Osteocyte (in vitro differentiated cells): ENCODE data around the gene CDCA3. TPM values are rescaled to one million over a fixed set of nuclear protein-coding genes. Genes with fewer than 3 reads are reported as not detected.

Source experiments
- DNase-seq: peaks from one replicate; pipeline ENCODE4 v3.0.0; 2021; ENCODE audit warnings: mixed read lengths; ENCODE audit not compliant: unreplicated experiment; ENCODE audit errors: extremely low spot score
- H3K27ac Mint-ChIP-seq: one replicate; pipeline ENCODE4 v1.8.0; 2021; ENCODE audit warnings: mild to moderate bottlenecking, mixed read lengths; ENCODE audit not compliant: unreplicated experiment
- H3K27me3 Mint-ChIP-seq: one replicate; pipeline ENCODE4 v1.8.0; 2021; ENCODE audit warnings: mixed read lengths; ENCODE audit not compliant: unreplicated experiment
- H3K36me3 Mint-ChIP-seq: one replicate; pipeline ENCODE4 v1.8.0; 2021; ENCODE audit warnings: mixed read lengths; ENCODE audit not compliant: unreplicated experiment
- H3K4me1 Mint-ChIP-seq: one replicate; pipeline ENCODE4 v1.8.0; 2021; ENCODE audit warnings: mixed read lengths; ENCODE audit not compliant: unreplicated experiment
- H3K4me3 Mint-ChIP-seq: one replicate; pipeline ENCODE4 v1.8.0; 2021; ENCODE audit warnings: mild to moderate bottlenecking, moderate library complexity, mixed read lengths; ENCODE audit not compliant: unreplicated experiment
- H3K9me3 Mint-ChIP-seq: one replicate; pipeline ENCODE4 v1.8.0; 2021; ENCODE audit warnings: mixed read lengths; ENCODE audit not compliant: unreplicated experiment
- total RNA-seq: library from RNA; stranded (reverse); gene quantifications from 2 replicates; pipeline ENCODE4 v1.2.1, GENCODE V29; 2021
- TF ChIP-seq, protein P1 (sequence below): fragments of 200-600 bp; sonication (generic); IDR thresholded peaks from 2 replicates; pipeline ENCODE4 v1.5.0; 2021; ENCODE audit warnings: antibody characterized with exemption, mild to moderate bottlenecking, moderate library complexity

The CDCA3 gene
- total RNA-seq, 1 donor from 2014 or later, result 9.2 TPM

GRCh38 chr12:6810758-6811157 lies 40.3 kb downstream of the CDCA3 start:
- Mint-ChIP-seq H3K27me3 (peaks cover 37% of the 10 kb centered on the region), H3K4me3 (no peak overlapping the region), H3K9me3 (no peaks in the 10 kb centered on the region), H3K36me3 (peaks cover 2% of the 10 kb centered on the region), H3K27ac (no peak overlapping the region), H3K4me1 (no peaks in the 10 kb centered on the region)
- no peak for DNase-seq
- TF ChIP-seq, protein P1, sequence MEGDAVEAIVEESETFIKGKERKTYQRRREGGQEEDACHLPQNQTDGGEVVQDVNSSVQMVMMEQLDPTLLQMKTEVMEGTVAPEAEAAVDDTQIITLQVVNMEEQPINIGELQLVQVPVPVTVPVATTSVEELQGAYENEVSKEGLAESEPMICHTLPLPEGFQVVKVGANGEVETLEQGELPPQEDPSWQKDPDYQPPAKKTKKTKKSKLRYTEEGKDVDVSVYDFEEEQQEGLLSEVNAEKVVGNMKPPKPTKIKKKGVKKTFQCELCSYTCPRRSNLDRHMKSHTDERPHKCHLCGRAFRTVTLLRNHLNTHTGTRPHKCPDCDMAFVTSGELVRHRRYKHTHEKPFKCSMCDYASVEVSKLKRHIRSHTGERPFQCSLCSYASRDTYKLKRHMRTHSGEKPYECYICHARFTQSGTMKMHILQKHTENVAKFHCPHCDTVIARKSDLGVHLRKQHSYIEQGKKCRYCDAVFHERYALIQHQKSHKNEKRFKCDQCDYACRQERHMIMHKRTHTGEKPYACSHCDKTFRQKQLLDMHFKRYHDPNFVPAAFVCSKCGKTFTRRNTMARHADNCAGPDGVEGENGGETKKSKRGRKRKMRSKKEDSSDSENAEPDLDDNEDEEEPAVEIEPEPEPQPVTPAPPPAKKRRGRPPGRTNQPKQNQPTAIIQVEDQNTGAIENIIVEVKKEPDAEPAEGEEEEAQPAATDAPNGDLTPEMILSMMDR, result no peak

DNA sequence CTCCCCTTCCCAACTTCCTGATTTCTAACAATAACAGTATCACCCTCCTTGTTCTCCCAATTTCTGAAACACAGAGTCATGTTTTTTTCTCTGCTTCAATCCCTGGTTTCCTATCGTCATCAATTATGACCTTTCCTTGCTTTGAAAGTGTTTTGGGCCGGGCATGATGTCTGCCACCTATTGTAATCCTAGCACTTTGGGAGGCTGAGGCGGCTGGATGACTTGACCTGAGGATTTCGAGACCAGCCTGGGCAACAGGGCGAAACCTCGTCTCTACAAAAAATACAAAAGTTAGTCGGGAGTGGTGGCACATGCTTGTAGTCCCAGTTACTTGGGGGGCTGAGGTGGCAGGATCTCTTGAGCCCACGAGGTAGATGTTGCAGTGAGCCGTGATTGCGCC lies 42.0 kb downstream of the CDCA3 start:
- H3K4me1 Mint-ChIP-seq, result no peaks in the 10 kb centered on the region
- no peak for DNase-seq
- H3K36me3 Mint-ChIP-seq, result peaks cover 2% of the 10 kb centered on the region
- H3K4me3 Mint-ChIP-seq, result no peak overlapping the region
- no peak overlapping the region for H3K27ac Mint-ChIP-seq
- H3K27me3 Mint-ChIP-seq, result peaks cover 25% of the 10 kb centered on the region
- H3K9me3 Mint-ChIP-seq, result peaks cover 3% of the 10 kb centered on the region
- TF ChIP-seq, protein P1, result no peak

DNA sequence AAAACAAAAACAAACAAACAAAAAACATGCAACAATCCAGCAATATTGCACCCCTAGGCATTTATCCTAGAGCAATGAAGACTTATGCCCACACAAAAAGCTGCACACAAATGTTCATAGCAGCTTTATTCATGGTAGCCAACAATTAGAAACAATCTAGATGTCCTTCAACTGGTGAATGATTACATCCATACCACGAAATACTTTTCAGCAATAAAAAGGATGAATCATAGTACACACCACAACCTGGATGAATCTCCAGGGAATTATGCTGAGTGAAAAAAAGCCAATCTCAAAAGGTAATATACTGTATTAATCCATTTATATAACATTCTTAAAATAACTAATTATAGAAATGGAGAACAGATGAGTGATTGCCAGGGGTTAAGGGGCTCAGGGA lies 43.9 kb downstream of the CDCA3 start:
- Mint-ChIP-seq H3K27me3 (peaks cover 16% of the 10 kb centered on the region), H3K27ac (no peak overlapping the region), H3K4me1 (no peaks in the 10 kb centered on the region), H3K9me3 (peaks cover 4% of the 10 kb centered on the region), H3K36me3 (peaks cover 2% of the 10 kb centered on the region), H3K4me3 (no peak overlapping the region)
- TF ChIP-seq, protein P1, result no peak
- no peak for DNase-seq

DNA sequence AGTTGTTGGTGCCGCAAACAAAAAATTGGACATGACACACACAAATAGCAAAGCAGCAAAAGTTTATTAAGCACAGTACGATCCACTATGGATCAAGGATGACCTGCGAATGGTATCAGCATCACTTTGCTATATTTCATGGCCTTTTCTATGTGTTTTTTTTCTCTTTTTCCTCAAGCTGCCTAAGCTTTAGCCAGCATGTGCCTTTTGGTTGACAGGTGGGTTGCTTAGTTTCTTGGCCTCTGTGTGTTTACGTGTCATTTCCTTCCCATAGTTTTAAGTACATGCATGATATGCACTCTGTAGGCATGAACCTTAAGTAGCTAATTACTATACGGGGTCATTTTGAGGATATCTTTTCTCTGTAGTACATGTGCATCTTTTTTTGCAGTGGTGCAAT lies 51.9 kb downstream of the CDCA3 start:
- no peak for DNase-seq
- no peak overlapping the region for H3K27ac Mint-ChIP-seq

More for the DNA sequence above, 51.9 kb downstream of the CDCA3 start:
- no peaks in the 10 kb centered on the region for H3K36me3 Mint-ChIP-seq
- TF ChIP-seq, protein P1, result no peak
- H3K27me3 Mint-ChIP-seq, result peaks cover 8% of the 10 kb centered on the region
- no peaks in the 10 kb centered on the region for H3K4me1 Mint-ChIP-seq
- H3K9me3 Mint-ChIP-seq, result peaks cover 2% of the 10 kb centered on the region
- no peak overlapping the region for H3K4me3 Mint-ChIP-seq

Other genes starting within 250 kb of the CDCA3 start
- gene CHD4, start 243.9 kb downstream of the CDCA3 start, total RNA-seq, result 348 and 351 TPM in 2 replicates
- gene LPAR5, start 215.3 kb downstream of the CDCA3 start, total RNA-seq, result 0.32 and 0.50 TPM in 2 replicates
- 0.73 and 1.0 TPM in 2 replicates for gene ACRBP, start 203.9 kb downstream of the CDCA3 start, total RNA-seq
- gene ING4, start 188.2 kb downstream of the CDCA3 start, total RNA-seq, result 56.7 and 58.8 TPM in 2 replicates
- gene ZNF384, start 161.9 kb downstream of the CDCA3 start, total RNA-seq, result 66.6 and 68.3 TPM in 2 replicates
- gene PIANP, start 150.5 kb downstream of the CDCA3 start, total RNA-seq, result 3.9 and 5.2 TPM in 2 replicates
- 61.4 and 73.0 TPM in 2 replicates for gene COPS7A, start 127.2 kb downstream of the CDCA3 start, total RNA-seq
- gene MLF2, start 98.1 kb downstream of the CDCA3 start, total RNA-seq, result 141 and 162 TPM in 2 replicates
- 501 and 554 TPM in 2 replicates for gene PTMS, start 84.9 kb downstream of the CDCA3 start, total RNA-seq
- gene LAG3, start 78.8 kb downstream of the CDCA3 start, total RNA-seq, result 1.1 and 2.5 TPM in 2 replicates
- 0.60 and 0.62 TPM in 2 replicates for gene CD4, start 61.8 kb downstream of the CDCA3 start, total RNA-seq
- gene GPR162, start 29.5 kb downstream of the CDCA3 start, total RNA-seq, result 11.5 and 12.0 TPM in 2 replicates
- gene P3H3, start 22.9 kb downstream of the CDCA3 start, total RNA-seq, result 86.5 and 90.8 TPM in 2 replicates
- gene GNB3, start 10.4 kb downstream of the CDCA3 start, total RNA-seq, result 8.3 and 10.6 TPM in 2 replicates
- gene USP5, start 864 bp upstream of the CDCA3 start, total RNA-seq, result 113 and 114 TPM in 2 replicates
- 408 and 415 TPM in 2 replicates for gene TPI1, start 16.2 kb upstream of the CDCA3 start, total RNA-seq
- 9.2 and 11.5 TPM in 2 replicates for gene SPSB2, start 22.0 kb upstream of the CDCA3 start, total RNA-seq
- gene LRRC23, start 53.5 kb upstream of the CDCA3 start, total RNA-seq, result 9.0 and 11.3 TPM in 2 replicates
- 21.5 and 24.1 TPM in 2 replicates for gene ENO2, start 63.3 kb upstream of the CDCA3 start, total RNA-seq
- gene ATN1, start 76.7 kb upstream of the CDCA3 start, total RNA-seq, result 117 and 123 TPM in 2 replicates
- gene RNU7-1, start 92.5 kb upstream of the CDCA3 start, total RNA-seq, result not detected in 2 replicates
- 287 and 309 TPM in 2 replicates for gene C12orf57, start 92.7 kb upstream of the CDCA3 start, total RNA-seq
- 0.29 and 0.94 TPM in 2 replicates for gene PTPN6, start 100.1 kb upstream of the CDCA3 start, total RNA-seq
- gene PHB2, start 119.4 kb upstream of the CDCA3 start, total RNA-seq, result 202 and 205 TPM in 2 replicates
- gene EMG1, start 119.6 kb upstream of the CDCA3 start, total RNA-seq, result 29.5 and 29.8 TPM in 2 replicates
- gene LPCAT3, start 167.2 kb upstream of the CDCA3 start, total RNA-seq, result 33.2 TPM in 2 replicates
- gene C1S, start 209.4 kb upstream of the CDCA3 start, total RNA-seq, result 16.4 and 18.2 TPM in 2 replicates
- 35.1 and 38.4 TPM in 2 replicates for gene C1R, start 241.2 kb upstream of the CDCA3 start, total RNA-seq